ENCODE measurements around the gene TIGIT. TPM values are rescaled to one million over a fixed set of nuclear protein-coding genes. Genes with fewer than 3 reads are reported as not detected.

The TIGIT gene
- total RNA-seq, 1 experiment from 2014 or later, result not detected

GRCh38 chr3:114313426-114313825, 19.6 kb downstream of the TIGIT start:
- no peak overlapping the region for H3K18ac ChIP-seq (ENCODE audit: insufficient read length, low read depth, low read length)
- no peaks in the 10 kb centered on the region for H3K9me3 Mint-ChIP-seq
- H3K79me2 ChIP-seq (ENCODE audit: insufficient read depth, low read length), result no peaks in the 10 kb centered on the region
- H4K8ac ChIP-seq (replicated peaks; ENCODE audit: insufficient read length, low read depth, low read length), result no peak overlapping the region
- no peak overlapping the region for H2BK12ac ChIP-seq (ENCODE audit: insufficient read length, low read depth, low read length)
- H3K4me2 ChIP-seq (ENCODE audit: insufficient read depth, insufficient read length, low read length), result no peak overlapping the region
- H3K36me3 Mint-ChIP-seq (ENCODE audit: insufficient read depth in 1 of 3, low read depth in 3 of 3), result no peaks in the 10 kb centered on the region
- DNase-seq, result no peak
- no peak overlapping the region for H2BK20ac ChIP-seq (ENCODE audit: low read depth, low read length, poor library complexity, severe bottlenecking)
- peaks cover 4% of the 10 kb centered on the region; the same call in 1 of the 2 replicates for H3K4me1 ChIP-seq (ENCODE audit: insufficient read depth, low read length)
- H3K27me3 Mint-ChIP-seq (ENCODE audit: low read depth), result no peaks in the 10 kb centered on the region
- no peaks in the 10 kb centered on the region for H4K20me1 ChIP-seq (ENCODE audit: control insufficient read depth, insufficient read depth, insufficient read length)
- H3K23ac ChIP-seq (ENCODE audit: insufficient read length, low read depth, low read length), result no peak overlapping the region
- no peak overlapping the region for H3K27ac Mint-ChIP-seq
- H3T11ph ChIP-seq (ENCODE audit: low read length), result no peak overlapping the region
- no peak overlapping the region for H3K4ac ChIP-seq (ENCODE audit: low read depth, low read length)
- no peaks in the 10 kb centered on the region for H3K27me3 ChIP-seq (ENCODE audit: insufficient read depth, low read length)
- no peak overlapping the region for H2BK15ac ChIP-seq (ENCODE audit: low read depth, low read length)
- no peak overlapping the region for H2BK120ac ChIP-seq (ENCODE audit: low read depth, low read length, poor library complexity, severe bottlenecking)
- H2AK5ac ChIP-seq (ENCODE audit: insufficient read length, low read length), result no peak overlapping the region
- WGBS (ENCODE audit: extremely low coverage, insufficient read length, low lambda C conversion rate), result no CpG with 5 or more reads among the region's 2 CpGs
- no peak overlapping the region for H2AFZ ChIP-seq (ENCODE audit: low read length)
- TF ChIP-seq CTCF (conservative IDR thresholded peaks at IDR 0.05), result no peak
- H3K79me1 ChIP-seq (ENCODE audit: insufficient read depth, low read depth, low read length, poor library complexity, severe bottlenecking), result no peaks in the 10 kb centered on the region
- H2BK5ac ChIP-seq (ENCODE audit: insufficient read length, low read length), result no peak overlapping the region
- no peaks in the 10 kb centered on the region for H3K9me3 ChIP-seq (ENCODE audit: control insufficient read depth, low read depth, low read length)
- H3K9ac ChIP-seq (ENCODE audit: extremely low read depth, insufficient read length, low read length), result no peak overlapping the region
- H3K23me2 ChIP-seq (ENCODE audit: insufficient read length, low read depth, low read length, poor library complexity, severe bottlenecking), result no peaks in the 10 kb centered on the region
- H4K5ac ChIP-seq (ENCODE audit: insufficient read length, low read depth, low read length), result no peak overlapping the region
- no peak overlapping the region for H4K91ac ChIP-seq (ENCODE audit: insufficient read length, low read depth, low read length)
- H3K4me3 Mint-ChIP-seq, result no peak overlapping the region
- no peak overlapping the region for H3K14ac ChIP-seq (ENCODE audit: insufficient read depth, low read length)
- H3K27ac ChIP-seq (ENCODE audit: insufficient read length, low read depth, low read length), result no peak overlapping the region
- H3K56ac ChIP-seq (ENCODE audit: insufficient read length, low read depth, low read length), result no peak overlapping the region
- peaks cover 11 to 14% of the 10 kb centered on the region in 2 experiments for H3K4me1 Mint-ChIP-seq
